Upper lobe of left lung (tissue), 4 donors: ENCODE results near the gene CALML5.

Experiments
- CTCF ChIP-seq, 6 experiments: fragments of 450-650 bp in 4 of 6; fragments of 200-600 bp in 2 of 6; sonication (generic) in 2 of 6; IDR thresholded peaks; one replicate each; pipeline ENCODE4 v1.5.1; 2016 to 2019; ENCODE audit warnings: antibody characterized with exemption in 6 of 6
- EP300 ChIP-seq, 4 donors: sonication (generic); formaldehyde crosslinking; IDR thresholded peaks; one replicate each; pipeline ENCODE4 v1.5.1; 2017; ENCODE audit warnings: antibody characterized with exemption in 4 of 4, control low read depth in 2 of 4

GRCh38 chr10:5531558-5532306 is 32.4 kb upstream of the CALML5 start:
- TF ChIP-seq CTCF (IDR thresholded peaks at IDR 0.05) (no peak), EP300 (IDR thresholded peaks at IDR 0.05) (no peak)
